HG03378 (cell line): Measurements from ENCODE around the gene NMB.

Experiments used
- ATAC-seq: cut with Tn5 transposase; IDR thresholded peaks from one replicate; pipeline ENCODE4 v1.9.1; 2021; ENCODE audit warnings: mild to moderate bottlenecking, moderate library complexity; ENCODE audit not compliant: unreplicated experiment

The NMB gene

GRCh38 chr15:84621358-84621979 lies 36.5 kb downstream of the NMB start:
- no peak for ATAC-seq

GRCh38 chr15:84620626-84621025 lies 37.4 kb downstream of the NMB start:
- ATAC-seq: no peak

- no peak for ATAC-seq
These were observed 41.8 kb downstream of the NMB start for GRCh38 chr15:84616235-84616634.

GRCh38 chr15:84611631-84612030 lies 46.4 kb downstream of the NMB start:
- ATAC-seq: no peak

GRCh38 chr15:84609818-84610525 lies 48.0 kb downstream of the NMB start:
- no peak for ATAC-seq

DNA sequence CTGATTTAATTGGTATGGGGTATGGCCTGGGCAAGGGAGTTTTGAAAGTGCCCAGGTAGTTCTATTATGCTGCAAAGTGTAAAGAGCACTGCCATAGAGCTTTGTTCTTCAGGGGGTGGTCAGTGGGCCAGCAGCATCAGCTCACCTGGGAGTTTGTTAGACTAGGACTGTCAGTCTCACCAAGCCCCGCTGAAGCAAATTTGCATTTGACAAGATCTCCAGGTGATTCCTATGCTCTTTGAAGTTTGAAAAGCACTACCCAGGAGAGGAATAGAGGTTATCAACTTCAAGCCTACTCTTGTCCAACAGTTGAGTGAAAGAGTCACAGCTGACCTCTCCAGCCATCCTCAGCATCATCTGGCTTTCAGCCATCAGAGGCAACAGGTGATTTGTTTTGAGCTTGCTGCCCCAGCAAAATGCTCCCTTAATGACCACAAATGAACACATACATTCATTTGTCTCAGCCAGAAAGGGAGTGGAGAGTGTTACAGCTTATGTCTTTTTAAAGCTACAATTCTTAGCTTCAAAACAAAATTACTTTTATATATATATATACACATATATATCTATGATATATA lies 49.2 kb downstream of the NMB start:
- no peak for ATAC-seq

- ATAC-seq: no peak
These were observed 51.3 kb downstream of the NMB start for GRCh38 chr15:84606653-84607120.

DNA sequence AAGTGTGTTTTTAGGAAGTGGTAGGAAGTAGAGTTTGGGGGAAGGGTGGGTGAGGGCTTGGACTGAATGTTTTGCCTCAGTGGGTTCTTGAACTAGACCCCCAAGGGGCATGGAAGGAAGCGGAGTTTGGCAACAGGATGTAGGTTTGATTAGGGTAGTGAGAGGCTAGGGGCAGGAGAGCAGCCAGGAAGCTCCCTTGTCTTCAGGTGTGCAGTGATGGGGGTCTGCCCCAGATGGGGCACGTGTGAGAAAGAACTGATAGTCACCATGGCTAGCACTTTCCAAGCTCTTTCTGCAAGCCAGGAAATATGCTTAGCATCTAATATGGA lies 52.5 kb downstream of the NMB start:
- no peak for ATAC-seq
